HG02798 (cell line): ENCODE data around the gene ZNF2.
"Not testable (repeated sequence)": the region's sequence is repeated elsewhere in the genome, so short reads cannot be mapped to it uniquely, and the experiment has no call there.

ENCODE experiments used
- ATAC-seq: cut with Tn5 transposase; IDR thresholded peaks from one replicate; pipeline ENCODE4 v1.9.1; 2021; ENCODE audit warnings: mild to moderate bottlenecking; ENCODE audit not compliant: unreplicated experiment, poor library complexity

Gene ZNF2

GRCh38 chr2:95165371-95166064 is at the start of gene ZNF2:
Gene ZNF2, plus strand, starts transcription at chr2:95165809. Its CDS starts 10,418 bp downstream, at chr2:95176227.
- ATAC-seq = peak; percentile 95

GRCh38 chr2:95121093-95121406 is 44.6 kb upstream of the ZNF2 start:
- no peak for ATAC-seq

- ATAC-seq = peak; percentile 95
Measured at GRCh38 chr2:95121407-95122196, 44.0 kb upstream of the ZNF2 start, which contains the start of gene MRPS5. Gene MRPS5, minus strand, starts transcription at chr2:95121808. Its CDS starts 17 bp downstream, at chr2:95121791.

GRCh38 chr2:95122197-95122551 is 43.4 kb upstream of the ZNF2 start:
- ATAC-seq = peak; percentile 1

- ATAC-seq = no peak
Measured at GRCh38 chr2:95138702-95139101, 26.9 kb upstream of the ZNF2 start.

- no peak for ATAC-seq
Measured at GRCh38 chr2:95143838-95144237, 21.8 kb upstream of the ZNF2 start.

GRCh38 chr2:95149397-95149984 is 16.1 kb upstream of the ZNF2 start:
- no peak for ATAC-seq

GRCh38 chr2:95158441-95158840 is 7.2 kb upstream of the ZNF2 start:
- no peak for ATAC-seq

- ATAC-seq = peak; percentile 49
Measured at GRCh38 chr2:95158891-95159619, 6.6 kb upstream of the ZNF2 start.

GRCh38 chr2:95159690-95160449 is 5.7 kb upstream of the ZNF2 start, which contains the start of gene ZNF514:
Gene ZNF514, minus strand, starts transcription at chr2:95159848. Its CDS starts 6,595 bp downstream, at chr2:95153253.
- peak; percentile 95 for ATAC-seq

- peak; percentile 14 for ATAC-seq
Measured at GRCh38 chr2:95165030-95165370, 609 bp upstream of the ZNF2 start.

- peak; percentile 16 for ATAC-seq
Measured at GRCh38 chr2:95166065-95166763, 605 bp downstream of the ZNF2 start.

- no peak for ATAC-seq
Measured at GRCh38 chr2:95171902-95172301, 6.3 kb downstream of the ZNF2 start.

- no peak for ATAC-seq
Measured at GRCh38 chr2:95174031-95174542, 8.5 kb downstream of the ZNF2 start.

- ATAC-seq = no peak
Measured at GRCh38 chr2:95179451-95179850, 13.8 kb downstream of the ZNF2 start.

GRCh38 chr2:95181774-95182173 is 16.2 kb downstream of the ZNF2 start:
- ATAC-seq = no peak

- no peak for ATAC-seq
Measured at GRCh38 chr2:95185197-95185596, 19.6 kb downstream of the ZNF2 start.

GRCh38 chr2:95185973-95186372 is 20.4 kb downstream of the ZNF2 start:
- no peak for ATAC-seq

GRCh38 chr2:95192956-95193355 is 27.3 kb downstream of the ZNF2 start:
- not testable (repeated sequence) for ATAC-seq
